NCI-H526 treated with DMSO at 0.1 percent for 48 hours (cell line): ENCODE results near the gene SLC10A4.
"Not testable (repeated sequence)": the region's sequence is repeated elsewhere in the genome, so short reads cannot be mapped to it uniquely, and the experiment has no call there.

Source experiments
- DNase-seq: peaks from one replicate; lab custom pipeline; 2025; lab: John Stamatoyannopoulos, UW

The SLC10A4 gene, protein sequence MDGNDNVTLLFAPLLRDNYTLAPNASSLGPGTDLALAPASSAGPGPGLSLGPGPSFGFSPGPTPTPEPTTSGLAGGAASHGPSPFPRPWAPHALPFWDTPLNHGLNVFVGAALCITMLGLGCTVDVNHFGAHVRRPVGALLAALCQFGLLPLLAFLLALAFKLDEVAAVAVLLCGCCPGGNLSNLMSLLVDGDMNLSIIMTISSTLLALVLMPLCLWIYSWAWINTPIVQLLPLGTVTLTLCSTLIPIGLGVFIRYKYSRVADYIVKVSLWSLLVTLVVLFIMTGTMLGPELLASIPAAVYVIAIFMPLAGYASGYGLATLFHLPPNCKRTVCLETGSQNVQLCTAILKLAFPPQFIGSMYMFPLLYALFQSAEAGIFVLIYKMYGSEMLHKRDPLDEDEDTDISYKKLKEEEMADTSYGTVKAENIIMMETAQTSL

DNA sequence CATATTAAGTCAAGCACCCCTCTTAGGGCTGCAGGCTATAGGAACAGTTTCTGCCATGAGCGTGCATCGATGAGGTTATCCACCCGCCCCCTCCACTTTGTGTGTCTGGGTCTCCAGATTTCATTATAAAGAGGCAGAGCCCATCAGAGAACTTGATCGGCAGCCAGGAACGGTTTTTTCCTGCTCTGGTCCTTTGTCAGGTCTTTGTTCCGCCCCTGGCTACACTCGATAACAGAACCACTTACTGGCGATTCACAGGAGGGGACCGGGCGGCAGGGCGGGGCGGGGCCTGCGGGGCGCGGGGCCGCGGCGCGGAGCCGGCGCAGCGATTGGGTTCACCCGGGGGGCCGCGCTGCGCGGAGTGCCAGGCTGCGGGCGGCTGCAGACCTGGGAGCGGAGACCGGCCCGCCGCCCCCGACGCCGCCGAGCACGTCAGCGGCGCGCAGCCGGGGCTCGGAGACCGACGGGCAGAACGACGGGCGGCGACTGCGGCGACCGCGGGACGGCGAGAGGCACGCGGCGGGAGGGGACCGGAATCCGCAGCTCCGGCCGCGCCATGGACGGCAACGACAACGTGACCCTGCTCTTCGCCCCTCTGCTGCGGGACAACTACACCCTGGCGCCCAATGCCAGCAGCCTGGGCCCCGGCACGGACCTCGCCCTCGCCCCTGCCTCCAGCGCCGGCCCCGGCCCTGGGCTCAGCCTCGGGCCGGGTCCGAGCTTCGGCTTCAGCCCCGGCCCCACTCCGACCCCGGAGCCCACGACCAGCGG, at the start of gene SLC10A4:
TSS of gene SLC10A4 (plus strand) at position 338 of the 771 bp plus-strand sequence. CDS start at position 557, 219 bp downstream.
- DNase-seq = peak; percentile 20

DNA sequence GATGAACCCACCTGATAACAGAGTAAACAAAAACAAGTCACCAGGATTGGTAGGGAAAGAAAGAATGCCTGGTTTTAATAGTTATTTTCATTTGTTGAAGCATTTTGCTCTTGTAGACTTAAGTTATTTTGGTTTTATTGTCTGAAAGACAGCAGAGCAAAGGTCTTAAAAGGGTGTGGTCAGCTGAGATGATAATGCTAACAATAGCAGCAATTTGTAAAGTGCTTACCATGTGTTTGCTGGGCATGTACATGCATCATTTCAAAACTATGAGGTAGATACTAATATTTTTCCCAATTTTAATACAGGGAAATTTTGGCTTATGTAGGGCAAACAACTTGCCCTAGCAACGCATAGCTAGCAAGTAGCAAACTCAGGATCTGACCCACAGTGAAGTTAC, 46.8 kb upstream of the SLC10A4 start:
- DNase-seq = no peak

DNA sequence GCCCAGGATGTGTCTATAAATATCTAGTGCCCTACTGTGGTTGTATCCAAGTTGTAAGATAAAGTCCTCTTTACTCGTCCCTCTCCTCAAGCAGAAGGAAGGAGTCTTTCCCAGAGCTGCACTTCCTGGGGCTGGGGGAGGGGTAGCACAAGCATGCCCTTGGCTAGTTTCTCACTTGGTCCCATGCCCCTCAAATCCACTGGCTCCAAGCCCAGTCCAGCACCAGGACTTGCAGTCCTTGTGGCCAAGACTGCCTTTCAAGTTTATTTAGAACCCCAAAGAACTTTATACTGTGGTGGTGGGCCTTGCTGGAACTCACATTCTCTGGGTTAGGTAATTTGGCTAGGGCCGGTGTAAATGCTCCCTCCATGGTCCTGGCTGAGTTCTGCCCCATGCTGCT, 43.2 kb upstream of the SLC10A4 start:
- DNase-seq = no peak

DNA sequence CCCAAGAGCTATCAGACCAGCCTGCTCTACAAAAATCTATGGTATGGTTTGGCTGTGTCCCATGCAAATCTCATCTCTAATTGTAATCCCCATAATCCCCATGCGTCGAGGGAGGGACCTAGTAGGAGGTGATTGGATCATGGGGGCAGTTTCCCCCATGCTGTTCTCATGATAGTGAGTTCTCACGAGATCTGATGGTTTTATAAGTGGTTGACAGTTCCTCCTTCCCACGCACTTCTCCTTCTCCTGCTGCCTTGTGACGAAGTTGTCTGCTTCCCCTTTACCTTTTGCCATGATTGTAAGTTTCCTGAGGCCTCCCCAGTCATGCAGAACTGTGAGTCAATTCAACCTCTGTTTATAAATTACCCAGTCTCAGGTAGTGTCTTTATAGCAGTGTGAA, 42.2 kb upstream of the SLC10A4 start:
- not testable (repeated sequence) for DNase-seq

DNA sequence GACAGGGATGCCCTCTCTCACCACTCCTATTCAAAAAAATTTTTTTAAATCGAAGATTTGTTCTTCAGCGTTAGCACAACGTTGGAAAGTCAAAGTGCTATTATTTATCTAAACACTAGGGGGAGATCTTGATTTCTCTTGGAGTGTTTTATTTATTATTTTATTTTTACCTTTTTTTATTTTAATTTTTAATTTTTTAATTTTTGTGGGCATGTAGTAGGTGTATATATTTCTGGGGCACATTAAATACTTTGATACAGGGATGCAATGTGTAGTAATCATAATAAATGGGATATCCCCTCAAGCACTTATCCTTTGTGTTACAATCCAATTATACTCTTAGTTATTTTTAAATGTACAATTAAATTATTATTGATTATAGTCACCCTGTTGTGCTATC, 37.4 kb upstream of the SLC10A4 start:
- DNase-seq = no peak

DNA sequence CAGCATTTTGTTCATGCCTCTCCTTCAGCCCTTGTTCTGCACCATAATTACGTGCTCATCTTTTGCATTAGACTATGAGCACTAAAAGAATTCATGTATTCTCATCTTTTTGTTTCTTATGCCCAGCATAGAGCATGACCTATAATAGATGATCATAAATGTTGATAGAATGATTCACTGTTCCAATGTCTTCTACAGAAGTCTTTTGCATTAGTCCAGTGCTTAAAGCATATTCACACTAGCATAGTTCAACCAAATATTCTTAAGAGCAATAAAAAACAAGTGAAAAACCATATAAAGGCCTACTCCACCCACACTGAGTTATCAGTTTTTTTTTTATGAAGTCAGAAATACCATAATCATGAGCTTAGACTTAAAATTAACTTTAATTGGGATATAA, 36.5 kb upstream of the SLC10A4 start:
- no peak for DNase-seq

DNA sequence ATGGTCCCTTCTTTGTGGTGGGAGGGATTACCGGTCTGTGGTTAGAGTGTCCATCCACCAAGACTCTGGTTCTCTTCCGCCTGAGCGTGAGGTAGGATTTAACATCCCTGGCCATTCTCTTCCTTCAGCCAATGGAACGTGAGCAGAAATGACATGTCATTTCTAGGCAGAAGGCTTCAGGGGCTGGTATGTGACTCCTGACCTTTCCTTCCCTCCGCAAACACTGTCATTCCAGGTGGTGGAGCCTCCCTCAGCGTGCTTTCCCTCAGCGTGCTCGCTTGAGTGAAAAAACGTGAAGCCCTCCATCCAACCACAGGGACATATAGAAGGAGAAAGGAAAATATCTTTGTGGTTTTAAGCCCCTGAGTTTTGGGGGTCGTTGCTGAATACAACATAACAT, 34.0 kb upstream of the SLC10A4 start:
- DNase-seq = no peak

DNA sequence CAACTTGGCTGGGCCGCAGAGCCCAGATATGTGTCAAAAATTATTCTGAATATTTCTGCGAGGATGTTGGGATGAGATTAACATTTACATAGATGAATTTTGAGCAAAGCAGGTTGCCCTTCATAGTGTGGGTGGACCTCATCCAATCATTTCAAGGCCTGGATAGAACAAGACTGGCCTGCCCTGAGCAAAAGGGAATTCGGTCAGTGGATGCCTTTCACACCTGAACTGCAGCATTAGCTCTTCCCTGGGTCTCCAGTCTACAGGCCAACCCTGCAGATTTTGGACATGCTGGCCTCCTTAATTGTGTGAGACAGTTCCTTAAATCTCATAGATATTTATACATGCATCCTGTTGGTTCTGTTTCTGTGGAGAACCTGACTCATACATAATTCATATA, 32.4 kb upstream of the SLC10A4 start:
- no peak for DNase-seq

DNA sequence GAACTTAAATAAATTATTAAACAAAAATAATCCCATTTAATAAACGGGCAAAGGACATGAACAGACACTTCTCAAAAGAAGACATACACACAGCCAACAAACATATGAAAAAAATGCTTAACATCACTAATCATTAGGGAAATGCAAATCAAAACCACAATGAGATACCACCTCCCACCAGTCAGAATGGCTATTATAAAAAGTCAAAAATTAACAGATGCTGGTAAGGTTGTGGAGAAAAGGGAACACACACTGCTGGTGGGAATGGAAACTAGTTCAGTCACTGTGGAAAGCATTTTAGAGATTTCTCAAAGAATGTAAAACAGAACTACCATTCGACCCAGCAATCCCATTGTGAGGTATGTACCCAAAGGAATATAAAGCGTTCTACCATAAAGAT, 31.5 kb upstream of the SLC10A4 start:
- DNase-seq = not testable (repeated sequence)

DNA sequence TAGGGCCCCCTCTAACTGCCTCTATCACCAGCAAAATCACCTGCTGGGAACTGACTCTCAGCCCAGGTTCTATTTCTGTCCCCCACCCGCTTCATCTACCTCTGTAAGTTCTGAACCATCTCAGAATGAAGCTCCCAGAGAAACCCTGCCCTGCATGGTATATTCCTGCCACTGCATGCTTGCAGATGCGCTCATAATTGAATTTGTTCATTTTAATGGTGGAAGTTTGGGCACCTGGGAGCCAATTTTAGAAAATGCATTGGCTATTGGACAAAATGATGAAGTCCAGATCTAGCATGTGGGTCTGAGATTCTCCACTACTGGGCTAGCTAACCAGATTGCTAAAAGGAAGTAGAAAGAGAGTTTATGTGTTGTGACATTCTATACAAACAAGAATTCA, 28.6 kb upstream of the SLC10A4 start:
- DNase-seq = no peak

DNA sequence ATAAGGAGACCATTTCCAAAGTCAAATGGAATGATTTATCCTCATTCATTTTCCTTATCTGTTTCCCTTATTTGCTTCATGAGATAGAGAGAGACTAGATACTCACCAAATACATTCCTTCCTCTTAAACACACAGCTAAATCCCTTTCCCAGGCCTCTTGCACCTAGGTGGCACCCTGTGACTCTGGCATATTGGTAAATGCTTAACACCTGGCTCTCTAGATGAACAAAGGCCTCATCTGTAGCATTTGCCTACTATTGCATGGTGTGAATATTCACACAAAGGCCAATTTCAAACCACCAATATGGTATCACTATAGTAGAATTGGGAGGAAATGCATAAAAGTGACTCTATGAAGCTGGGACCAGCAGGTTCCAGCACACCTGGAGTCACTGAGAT, 22.1 kb upstream of the SLC10A4 start:
- DNase-seq = no peak

DNA sequence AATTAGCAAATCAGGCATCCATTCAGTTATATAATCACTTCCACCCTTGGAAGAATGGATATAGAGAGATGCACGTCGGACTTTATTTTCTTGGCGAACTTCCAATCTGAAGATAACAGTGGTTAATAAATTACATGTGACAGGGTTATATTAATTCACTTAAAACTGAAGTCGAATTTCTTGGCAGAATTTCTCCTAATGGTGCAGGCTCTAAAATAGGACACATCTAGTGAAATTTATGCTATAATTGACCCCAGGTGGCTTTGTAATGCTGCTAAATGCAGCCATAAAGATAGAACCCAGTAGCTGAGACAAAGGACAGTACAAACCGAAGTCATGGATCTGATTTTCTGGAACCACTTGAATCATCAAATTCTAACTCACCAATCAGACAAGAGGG, 20.8 kb upstream of the SLC10A4 start:
- no peak for DNase-seq

DNA sequence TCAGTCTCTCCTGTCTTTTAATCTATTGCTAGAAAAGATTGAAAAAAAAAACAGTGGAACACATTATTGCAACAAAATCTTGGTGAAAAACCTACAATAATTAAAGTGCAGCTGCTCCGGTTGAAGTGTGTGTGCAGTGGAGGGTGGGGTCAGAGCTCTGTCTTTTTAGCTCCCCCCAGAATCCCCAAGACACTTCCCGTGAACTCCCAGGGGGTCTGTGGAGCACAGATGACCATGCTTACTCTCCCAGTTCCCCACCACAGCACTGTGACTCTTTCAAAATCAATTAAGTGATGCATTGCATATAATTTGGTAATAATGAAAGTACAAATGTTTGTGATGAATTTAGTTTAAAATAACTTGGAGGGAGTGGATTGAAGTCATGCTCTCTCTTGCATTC, 15.7 kb upstream of the SLC10A4 start:
- no peak for DNase-seq

DNA sequence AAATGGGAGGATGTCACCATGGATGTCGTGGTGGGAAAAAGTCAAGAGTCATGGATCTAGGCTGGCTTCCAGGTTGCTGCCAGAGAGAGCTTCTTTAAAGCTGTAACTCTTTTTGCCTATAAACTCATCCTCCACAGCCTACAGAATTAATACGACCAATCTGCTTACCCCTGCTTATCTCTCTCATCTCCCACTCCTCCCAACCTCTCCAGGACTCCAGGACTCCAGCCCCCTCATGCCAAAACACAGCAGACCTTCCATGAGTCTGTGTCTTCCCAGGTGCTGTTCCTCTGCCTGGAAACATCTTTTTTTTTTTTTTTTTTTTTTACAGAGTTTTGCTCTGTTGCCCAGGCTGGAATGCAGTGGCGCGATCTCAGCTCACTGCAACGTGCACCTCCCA, 15.3 kb upstream of the SLC10A4 start:
- DNase-seq = no peak

DNA sequence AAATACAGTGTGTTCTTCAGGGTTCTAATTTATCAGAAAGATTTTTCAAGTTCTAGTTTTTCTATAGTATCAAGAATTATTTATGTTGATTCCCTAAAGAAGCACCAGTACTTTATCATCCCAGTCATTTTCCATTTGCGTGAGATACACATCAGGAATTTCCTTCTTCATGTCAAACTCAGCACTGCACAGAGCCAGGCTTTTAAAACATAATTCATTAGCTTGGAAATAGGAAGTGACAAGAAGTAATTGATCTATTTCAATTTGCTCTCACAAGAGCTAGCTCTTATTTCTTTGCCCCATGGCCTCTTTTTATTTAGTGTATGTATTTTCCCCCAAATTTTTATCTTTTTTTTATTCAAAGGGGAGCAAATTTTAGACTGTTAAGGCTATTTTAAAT, 13.0 kb upstream of the SLC10A4 start:
- no peak for DNase-seq

DNA sequence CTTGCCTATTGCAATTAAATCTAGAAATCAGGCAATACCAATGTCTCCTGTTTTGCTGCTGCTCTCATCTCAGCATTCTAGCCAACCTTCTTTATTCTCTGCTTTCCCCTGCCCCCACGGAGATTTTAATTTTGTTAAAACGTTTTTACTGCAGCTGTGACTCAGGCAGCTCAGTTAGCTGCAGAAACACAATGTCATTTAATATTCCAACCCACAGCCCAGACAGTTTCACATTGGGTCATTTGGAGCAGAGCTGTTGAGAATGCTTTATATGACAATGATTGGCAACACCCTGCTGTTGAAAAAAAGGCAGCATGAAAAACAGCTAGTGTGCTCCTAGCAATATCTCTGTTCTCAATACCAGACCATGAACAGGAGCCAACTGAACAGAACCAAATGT, 12.6 kb upstream of the SLC10A4 start:
- DNase-seq = no peak

DNA sequence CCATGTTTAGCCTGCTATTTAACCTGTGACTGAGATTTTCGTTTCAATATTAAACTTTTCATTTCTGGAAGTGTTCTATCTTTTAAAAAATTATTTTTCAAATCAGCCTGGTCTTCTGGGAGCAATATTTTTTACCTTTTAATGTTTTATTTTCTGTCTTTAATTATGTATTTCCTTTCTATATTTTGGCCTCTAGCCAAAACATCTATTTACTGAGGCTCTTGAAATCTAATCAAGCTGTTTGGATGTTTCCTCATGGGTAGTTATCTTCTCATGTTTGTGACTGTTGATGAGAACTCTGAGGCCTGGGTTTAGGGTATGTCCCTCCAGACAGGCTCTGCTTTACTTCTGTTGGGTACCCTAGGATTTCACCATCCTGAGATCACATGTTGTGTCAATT, 10.3 kb upstream of the SLC10A4 start:
- DNase-seq = no peak

DNA sequence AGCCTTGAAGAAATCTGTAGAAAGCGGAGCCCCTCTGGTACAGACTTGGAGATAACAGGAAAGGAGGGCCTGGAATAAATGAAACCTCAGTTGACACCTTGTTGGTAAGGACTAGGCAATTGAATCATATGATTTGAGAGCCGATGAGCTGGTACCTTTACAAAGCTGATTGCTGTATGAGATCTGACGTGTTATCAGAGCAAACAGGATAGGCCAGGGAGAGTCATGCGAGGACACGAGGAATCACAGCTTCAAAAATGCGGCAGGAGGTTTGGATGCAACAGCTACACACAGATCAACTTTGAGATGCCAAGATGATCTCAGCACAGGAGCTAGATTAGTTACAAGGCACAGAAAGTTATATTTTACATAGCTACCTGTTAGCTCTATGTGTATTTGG, 7.4 kb upstream of the SLC10A4 start:
- no peak for DNase-seq

DNA sequence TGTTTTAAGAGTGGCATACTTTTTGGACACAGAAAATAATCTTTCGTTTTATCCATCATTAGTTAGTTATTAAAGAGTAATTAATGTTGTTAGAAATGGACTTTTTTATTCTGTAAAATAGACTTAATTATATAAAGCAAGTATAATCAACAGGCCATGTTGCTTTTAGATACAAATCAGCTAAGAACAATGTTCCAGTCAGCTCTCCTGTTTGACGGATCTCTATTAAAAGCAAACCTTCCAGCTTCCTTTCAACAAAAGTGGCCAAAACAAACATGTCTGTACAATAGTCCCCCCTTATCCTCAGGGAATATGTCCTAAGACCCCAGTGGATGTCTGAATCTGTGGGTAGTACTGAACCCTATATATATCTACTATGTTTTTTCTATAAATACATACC, 4.9 kb upstream of the SLC10A4 start:
- no peak for DNase-seq

DNA sequence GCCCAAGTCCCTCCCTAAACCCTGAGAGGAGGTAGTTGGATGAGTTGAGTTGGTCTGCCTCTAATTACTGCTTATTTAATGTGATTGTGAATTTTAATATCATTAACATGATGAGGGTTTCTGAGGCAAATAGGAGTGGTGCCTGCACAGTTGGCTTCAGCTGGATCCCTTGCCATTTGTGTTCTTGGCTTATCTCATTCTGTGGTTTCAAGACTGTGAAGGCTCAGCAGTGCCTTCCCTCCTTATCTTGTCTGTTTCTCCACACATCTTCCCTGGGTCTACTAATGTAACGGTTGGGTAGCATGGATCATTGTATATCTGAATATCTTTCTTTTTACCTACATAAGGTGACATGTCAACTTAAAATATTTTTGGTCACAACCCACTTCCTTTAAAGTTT, 1.6 kb upstream of the SLC10A4 start:
- DNase-seq = no peak

DNA sequence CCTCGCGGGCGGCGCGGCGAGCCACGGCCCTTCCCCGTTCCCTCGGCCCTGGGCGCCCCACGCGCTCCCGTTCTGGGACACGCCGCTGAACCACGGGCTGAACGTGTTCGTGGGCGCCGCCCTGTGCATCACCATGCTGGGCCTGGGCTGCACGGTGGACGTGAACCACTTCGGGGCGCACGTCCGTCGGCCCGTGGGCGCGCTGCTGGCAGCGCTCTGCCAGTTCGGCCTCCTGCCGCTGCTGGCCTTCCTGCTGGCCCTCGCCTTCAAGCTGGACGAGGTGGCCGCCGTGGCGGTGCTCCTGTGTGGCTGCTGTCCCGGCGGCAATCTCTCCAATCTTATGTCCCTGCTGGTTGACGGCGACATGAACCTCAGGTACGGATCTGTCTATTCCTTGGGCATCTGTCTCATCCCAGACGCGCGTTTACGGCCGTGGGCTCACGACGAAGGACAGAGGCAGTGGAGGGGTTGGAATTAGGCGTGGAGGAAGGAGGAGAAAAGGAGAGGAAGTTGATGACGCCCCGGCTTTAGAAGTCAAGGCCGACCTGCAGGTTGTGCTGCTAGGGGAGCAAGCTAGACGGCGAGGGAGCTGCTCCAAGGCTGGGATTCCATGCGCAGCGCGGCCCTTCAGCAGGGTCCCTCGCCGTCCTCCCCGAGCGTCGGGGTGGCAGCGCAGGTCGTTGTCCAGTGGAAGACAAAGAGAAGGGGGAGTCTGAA, 792 bp downstream of the SLC10A4 start:
- no peak for DNase-seq

DNA sequence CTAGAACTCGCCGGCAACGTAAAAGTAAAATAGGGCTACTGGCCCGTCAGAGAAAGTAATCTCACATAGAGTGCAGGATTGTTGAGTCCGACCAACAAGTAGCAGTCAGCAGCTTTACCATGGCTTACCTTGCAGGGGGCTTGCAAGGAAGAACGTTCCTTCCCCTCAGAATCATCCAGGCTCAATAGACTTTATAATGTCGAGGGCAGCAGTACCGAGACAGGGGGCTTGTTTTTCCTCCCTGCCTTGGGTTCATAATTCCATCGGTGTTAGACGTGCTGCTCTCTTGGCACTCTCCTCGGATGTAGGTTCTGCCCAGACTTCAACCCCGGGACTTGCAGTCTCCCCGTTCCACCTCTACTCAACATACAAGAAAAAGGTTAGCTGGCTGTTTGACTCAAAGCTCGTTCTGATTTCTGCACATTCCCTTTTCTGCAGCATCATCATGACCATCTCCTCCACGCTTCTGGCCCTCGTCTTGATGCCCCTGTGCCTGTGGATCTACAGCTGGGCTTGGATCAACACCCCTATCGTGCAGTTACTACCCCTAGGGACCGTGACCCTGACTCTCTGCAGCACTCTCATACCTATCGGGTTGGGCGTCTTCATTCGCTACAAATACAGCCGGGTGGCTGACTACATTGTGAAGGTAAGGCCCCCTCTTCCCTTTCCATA, 1.5 kb downstream of the SLC10A4 start:
- no peak for DNase-seq
